T-helper 9 cell (primary cell): ENCODE measurements around the gene S100B.

ENCODE experiments used
- DNase-seq: peaks from one replicate; pipeline ENCODE4 v3.0.0-alpha.2; 2020

The S100B gene

DNA sequence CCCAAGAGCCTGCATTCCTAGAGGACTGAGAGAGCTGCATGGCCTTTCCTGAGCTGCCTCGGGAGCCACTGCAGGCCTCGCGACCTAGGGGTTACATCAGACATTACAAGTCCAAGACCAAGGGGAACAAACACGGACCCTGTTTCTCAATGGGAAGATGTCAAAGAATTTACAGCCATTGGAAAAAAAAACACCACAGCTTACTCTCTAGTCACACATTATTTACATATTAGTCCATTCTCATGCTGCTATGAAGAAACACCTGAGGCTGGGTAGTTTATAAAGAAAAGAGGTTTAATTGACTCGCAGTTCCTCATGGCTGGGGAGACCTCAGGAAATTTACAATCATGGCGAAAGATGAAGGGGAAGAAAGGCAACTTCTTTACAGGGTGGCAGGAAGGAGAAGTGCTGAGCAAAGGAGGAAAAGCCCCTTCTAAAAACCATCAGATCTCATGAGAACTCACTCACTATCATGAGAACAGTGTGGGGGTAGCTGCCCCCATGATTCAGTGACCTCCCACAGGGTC is 22.2 kb upstream of the S100B start:
- no peak for DNase-seq

DNA sequence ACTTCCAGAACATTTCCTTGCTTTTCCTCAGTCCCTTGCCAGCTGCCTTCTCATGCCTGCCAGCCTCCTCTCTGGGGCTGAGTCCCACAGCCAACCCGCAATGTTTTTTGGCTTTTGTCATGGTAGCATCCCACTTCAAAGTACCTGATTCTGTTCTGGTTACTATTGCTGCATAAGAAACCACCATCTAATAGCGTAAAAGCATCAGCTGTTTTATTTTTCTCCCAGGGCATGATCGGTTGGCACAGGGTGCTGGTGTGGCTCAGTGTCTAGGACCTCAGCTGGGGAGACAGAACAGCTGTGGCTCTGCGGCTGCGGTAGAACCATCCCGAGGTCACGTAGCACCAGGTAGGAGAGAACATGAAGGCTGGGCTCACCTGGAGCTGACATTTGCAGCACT is 21.7 kb upstream of the S100B start:
- no peak for DNase-seq

DNA sequence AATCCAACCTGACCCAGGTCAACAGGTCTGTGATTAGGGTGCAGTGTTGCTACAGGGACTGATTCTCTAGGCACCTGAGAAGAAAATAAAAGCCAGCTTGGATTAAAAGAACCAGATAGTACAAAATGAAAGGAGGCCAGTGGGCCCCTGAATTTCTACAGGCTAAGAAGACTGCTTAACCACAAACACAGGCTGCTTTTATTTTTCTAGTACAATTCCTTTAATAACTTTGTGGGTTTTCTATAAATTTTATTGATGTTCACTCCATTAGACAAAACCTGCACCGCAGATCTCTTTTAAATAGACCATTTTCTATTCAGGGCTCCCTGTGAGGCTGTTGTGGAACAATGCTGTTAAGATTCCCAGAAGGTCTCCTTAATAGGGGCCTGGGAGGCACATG is 20.9 kb upstream of the S100B start:
- no peak for DNase-seq

DNA sequence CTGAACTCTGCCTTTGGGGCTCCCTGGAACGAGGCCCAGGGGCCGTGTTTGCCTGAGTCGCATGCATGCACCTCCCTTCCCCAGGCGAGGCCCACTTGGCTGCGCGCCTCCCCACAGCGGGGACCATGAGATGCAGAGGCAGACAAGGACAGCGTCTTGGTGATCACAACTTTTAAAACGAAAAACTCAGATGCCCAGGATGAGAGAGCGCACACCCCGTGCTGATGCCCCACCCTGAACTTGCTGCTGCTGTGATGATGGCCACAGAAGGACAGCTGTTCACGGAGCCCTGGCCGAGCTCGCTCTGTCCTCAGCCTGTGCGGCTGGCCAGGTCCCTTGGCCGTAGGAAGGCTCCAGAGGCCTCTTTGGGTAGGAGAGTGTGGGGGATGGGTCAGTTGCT is 19.2 kb upstream of the S100B start:
- no peak for DNase-seq

DNA sequence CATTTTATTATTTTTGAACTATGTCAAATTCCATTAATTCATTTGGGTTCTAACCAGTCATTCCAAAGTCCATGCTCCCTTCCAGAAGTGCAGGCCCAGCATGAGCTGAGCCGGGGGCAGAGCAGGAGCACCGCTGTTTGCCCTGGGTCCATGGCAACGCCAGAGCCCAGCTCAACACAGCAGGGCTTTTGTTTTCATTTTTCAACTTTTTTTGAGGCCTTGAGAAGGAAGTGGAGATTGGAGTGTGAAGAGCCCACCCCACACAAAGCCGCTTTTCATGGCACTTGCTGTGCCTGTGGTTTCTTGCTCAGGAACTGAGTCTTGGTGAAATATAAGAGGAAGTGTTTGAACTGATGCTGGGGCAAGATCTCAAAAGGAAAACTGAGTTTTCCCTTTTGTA is 17.3 kb upstream of the S100B start:
- DNase-seq = no peak

DNA sequence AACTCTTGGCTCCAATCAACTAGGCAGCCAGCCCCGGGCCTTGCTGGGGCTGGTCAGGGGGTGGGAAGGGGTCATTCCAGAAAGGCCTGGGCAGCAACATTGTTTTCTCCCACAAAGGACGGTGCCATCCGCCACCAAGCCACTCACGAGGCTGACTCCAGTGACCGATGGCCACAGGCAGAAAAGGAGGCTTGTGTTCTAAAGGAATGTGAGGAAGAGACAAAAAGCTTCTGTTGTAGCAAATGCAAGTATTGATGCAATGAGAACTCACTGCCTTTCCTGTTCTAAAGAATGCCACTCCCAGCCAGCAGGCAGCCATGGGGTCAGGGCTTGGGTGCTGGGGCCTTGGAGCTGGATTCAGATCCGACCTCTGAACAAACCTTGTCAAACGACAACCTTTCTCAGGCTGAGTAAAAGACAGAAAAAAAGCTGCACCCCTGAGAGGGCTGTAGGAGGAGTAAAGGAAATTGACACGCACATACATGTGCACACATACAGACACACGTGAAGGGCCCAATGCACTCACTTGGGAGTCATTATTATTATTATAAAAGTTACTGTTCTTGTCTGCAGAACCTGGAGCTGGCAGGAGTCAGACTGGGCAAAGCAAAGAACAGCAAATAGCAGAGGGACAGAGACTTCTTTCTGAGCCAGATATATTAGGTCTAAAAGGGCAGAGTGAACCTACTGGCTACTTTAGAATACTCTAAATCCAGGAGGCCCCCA is 16.7 kb upstream of the S100B start:
- no peak for DNase-seq

DNA sequence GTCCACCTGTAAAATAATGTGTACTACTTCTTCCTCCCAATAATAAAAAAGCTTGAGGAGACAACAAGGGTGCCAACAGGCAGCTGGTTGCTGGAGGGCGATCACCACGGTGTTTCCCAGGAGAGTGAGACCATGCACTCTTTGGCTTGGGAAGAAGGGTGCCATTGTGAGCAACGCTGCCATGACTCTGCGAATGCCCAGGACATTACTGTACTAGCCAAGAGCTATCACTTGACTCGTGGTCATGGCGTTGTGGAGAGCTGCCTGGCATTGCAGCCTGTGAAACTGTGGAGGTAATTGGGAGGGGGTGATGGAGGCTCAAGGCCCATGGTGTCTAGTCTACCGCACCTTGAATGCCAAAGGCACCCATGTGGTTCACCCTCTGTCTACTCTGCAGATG is 16.0 kb upstream of the S100B start:
- DNase-seq = no peak

DNA sequence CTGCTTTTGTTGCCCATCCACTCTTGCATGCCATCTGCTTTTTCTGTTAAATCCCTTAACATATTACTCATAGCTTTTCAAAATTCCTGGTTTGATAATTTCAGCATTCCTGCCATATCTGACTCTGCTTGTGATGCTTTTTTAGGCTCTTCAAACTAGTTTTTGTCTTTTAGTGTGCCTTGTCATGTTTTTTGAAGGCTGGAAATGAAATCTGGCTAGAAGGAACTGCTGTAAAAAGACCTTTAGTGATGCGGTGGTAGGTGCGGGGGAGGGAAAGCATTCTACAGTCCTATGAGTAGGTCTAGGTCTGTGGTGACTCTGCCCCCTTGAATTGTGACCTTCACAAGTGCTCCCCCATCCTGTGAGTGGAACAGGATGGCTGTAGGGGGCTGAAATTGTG is 15.0 kb upstream of the S100B start:
- no peak for DNase-seq

DNA sequence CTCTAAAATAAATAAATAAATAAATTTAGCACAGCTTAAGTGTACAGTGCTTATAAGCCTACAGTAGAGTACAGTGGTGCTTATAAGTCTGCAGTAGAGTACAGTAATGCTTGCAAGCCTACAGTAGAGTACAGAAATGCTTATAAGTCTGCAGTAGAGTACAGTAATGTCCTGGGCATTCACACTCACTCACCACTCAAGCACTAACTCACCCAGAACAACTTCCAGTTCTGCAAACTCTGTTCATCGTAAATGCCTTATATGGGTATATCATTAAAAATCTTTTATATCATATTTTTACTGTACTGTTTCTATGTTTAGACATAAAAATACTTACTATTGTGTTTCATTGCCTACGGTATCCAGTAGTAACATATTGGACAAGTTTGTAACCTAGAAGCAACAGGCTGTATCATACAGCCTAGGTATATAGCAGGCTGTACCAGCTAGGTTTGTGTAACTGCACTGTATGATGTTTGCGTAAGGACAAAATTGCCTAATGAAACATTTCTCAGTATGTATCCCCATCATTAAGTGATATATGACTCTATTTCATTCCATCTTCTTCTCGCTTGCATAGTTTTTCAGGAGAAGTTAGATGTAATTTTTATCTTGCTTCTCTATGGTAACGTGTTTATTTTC is 14.0 kb upstream of the S100B start:
- DNase-seq = no peak

DNA sequence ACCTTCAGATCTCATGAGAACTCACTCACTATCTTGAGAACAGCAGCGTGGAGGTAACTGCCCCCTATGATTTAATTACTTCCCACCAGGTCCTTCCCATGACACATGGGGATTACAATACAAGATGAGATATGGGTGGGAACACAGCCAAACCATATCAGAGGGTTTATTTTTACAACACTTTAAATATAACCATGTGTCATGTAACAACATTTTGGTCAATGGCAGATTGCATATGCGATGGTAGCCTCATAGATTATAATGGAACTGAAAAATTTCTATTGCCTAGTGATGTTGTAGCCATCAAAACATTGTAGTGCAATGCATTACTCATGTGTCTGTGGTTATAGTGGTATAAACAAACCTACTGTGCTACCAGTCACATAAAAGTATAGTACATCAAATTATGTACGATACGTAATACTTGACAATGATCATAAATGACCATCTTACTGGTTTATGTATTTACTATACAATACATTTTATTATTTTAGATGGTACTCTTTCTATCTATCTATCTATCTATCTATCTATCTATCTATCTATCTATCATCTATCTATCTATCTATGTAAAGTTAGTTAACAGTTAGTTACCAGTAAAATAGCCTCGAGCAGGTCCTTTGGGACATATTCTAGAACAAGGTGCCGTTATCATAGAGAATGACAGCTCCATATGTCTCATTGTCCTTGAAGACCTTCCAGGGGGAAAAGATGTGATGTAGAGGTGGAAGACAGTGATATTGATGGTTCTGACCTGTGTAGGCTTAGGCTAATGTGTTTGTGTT is 12.6 kb upstream of the S100B start:
- no peak for DNase-seq

DNA sequence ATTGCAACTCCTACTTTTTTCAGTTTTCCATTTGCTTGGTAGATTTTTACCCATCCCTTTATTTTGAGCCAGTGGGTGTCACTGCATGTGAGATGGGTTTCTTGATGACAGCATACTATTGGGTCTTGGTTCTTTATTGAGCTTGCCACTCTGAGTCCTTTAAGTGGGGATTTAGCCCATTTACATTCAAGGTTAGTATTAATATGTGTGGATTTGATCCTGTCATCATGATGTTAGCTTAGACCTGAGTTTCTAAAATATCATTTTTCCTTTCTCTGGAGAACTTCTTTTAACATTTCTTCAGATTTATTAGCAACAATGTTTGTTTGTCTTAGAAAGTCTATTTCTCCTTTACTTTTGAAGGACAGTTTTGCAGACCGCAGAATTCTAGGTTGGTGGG is 11.8 kb upstream of the S100B start:
- no peak for DNase-seq

DNA sequence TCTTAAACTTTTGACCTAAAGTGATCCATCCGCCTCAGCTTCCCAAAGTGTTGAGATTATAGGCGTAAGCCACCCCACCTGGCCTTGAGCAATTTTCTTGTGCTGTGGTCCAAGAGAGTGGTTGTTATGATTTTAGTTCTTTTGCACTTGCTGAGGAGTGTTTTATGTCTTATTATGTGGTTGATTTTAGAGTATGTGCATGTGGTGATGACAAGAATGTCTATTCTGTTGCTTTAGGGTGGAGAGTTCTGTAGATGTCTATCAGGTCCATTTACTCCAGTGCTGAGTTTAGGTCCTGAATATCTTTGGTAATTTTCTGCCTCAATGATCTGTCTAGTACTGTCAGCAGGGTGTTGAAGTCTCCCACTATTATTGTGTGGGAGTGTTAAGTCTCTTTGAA is 11.2 kb upstream of the S100B start:
- no peak for DNase-seq

DNA sequence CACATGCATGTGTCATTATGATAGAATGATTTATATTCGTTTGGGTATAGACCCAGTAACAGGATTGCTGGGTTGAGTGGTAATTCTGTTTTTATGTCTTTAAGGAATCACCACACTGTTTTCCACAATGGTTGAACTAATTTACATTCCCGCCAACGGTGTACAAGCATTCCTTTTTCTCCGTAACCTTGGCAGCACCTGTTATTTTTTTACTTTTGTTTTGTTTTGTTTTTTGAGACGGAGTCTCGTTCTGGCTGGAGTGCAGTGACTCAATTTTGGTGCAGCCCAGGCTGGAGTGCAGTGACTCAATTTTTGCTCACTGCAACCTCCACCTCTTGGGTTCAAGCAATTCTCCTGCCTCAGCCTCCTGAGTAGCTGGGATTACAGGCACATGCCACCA is 8.5 kb upstream of the S100B start:
- no peak for DNase-seq

DNA sequence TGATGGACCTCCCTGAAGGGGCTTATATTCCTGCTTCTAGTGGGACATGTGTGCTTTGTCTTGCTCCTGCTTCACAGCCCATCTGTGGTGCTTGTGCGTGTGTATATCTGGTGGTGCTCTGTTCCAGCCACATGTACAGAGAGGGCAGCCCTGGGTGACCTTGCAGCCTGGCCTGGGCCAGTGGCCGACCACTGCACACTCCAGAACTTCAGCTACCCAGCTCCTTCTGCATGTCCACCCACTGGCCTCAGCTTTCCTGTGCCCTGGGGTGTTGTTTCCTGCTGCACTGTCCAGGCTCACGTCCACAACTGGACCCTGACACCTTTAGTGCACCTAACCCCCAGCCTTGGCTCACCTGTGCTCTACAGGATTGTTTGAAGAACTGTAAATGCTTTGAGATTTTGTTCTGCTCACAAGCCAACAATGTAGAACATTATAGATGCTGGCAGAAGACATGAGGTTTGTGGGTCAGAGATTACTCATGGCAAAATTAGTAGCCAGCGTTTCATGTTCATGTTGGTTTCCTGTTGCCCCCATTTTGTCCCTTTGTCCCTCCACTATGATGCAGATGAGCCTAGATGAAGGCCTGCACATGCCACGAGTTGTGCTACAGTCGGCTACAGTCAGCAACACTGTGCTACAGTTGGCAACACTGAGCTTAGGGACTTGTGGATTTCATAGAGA is 5.3 kb upstream of the S100B start:
- DNase-seq = no peak

DNA sequence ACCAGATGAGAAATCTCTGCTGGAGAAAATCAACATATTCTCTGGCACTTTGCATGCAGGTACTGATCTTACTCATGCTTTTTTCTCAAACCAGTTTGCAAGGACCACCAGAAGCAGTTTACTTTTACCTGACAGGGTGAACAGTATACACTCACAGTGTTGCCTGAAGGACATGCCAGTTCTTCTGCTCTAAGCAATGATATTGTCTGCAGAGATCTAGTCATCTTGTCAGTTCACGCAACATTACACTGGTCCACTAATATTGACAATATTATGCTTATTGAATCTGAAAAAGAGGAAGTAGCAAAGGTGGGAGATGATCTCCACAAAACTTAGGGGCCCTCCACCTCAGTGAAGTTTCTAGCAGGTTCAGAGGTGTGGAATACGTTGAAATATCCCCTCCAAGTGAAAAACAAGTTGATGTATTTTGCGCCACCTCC is 3.8 kb upstream of the S100B start:
- no peak for DNase-seq

DNA sequence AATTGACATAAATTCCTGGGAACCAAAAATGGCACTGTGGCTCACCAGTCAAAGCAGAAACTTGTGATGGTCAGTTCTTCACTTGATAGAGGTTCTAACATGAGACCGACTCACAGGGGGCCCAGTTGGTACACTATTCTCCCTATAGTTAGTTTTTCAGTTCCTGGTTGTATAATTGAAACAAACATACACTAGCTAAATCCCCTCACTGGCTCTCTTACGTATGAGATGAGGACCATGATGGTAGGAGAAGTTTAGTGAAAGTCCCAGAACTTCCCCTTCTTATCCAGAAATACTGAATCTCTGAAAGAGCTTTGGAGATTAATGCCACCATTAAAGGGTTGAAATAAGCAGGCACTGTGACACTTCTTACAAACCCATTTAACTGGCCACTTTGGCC is 2.8 kb upstream of the S100B start:
- DNase-seq = no peak

DNA sequence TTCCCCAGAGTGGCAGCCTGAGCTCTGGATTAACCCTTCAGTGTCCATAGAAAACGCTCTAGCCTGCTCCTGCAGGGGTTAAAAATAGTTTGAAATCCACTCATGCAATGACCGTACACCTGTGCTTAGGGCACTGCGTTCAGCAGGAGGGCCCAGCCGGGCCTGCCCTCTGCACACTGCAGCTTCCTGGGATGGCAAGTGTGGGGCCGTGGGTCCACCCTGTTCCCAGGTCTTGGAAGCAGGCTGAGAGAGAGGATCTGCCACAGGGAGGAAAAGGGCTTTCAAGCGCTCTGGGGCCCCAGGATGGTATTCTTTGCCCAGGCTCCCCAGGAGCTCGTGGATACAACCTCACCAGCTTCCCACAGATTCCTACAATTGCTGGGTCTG is 1.5 kb upstream of the S100B start:
- no peak for DNase-seq

DNA sequence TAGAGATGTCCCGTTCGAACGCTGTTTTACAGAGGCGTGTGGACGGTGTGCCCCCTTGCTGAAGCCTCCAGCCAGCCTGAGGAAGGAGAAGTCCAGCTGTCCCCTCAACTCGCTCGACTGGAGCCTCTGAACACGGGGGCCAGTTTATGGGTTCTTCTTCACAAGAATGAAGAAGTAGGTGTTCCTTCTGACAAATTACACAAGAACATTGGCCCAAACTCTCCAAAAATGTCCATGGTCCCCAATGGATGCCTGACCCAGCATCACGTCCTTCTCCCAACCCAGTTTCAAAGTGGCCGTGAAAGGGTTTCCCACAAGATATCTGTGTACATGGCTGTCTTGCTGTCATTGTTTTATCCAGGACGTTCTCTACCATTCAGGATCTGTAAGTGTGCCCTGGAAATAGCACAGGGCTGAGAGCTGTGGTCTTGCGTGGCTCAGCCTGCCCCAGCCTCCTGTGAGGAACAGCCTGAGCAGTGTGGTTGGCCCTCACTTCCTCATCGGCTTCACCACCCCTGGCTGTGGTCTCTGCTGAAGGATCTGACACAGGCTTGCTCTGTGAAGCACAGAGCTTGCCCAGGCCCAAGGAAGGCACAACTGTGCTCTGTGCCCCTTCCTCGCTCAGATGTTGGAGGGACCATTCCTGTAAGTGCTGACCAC is 1.0 kb upstream of the S100B start:
- peak; percentile 7 for DNase-seq

DNA sequence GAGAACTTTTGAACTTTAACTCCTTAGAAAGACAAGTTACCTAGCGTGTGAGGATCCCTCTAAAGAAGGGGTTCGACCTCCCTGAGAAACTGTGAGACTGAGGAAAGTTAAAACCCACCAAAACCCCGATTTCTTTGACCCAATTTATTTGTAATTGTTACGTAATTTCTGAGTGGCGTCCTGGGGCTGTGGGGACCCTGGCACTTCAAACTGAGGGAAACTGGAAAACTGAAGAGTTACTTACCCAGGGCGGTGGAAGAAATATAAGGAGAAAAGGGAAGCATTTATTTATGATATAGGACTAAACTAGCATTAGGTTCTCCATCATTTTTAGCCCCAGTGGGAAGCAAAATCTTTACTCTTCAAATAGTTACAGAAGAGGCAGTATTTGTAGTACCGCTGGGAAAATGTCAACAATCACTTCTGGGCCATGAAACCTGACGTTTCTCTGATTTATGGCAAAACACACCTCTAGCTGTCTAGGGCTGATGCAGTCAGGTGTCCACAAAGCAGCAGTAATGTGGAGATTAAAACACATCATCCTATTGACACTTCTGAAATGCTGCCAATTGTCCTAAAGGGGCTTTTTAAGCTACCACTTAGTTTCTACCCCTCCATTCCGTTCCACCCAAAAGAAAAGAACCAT is 430 bp downstream of the S100B start:
- DNase-seq = no peak

DNA sequence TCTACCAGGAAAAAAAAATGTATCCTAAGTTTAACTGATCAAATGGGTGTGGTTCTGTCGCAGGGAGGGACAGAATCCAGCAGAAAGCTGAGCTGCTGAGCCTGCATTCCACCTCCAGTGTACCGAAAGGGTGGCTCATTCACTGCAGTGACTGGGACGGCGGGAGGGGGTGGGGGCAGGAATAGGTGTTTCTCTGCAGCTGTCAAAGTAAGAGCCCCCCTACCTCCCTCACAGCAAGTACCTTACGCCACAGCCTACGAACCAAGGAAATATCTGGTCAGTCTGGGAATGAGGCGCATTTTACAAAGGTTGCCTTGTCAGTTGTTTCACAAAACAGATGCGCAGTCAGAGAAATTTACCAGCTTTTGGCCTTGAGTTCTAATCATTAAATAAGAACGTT is 1.7 kb downstream of the S100B start:
- no peak for DNase-seq

DNA sequence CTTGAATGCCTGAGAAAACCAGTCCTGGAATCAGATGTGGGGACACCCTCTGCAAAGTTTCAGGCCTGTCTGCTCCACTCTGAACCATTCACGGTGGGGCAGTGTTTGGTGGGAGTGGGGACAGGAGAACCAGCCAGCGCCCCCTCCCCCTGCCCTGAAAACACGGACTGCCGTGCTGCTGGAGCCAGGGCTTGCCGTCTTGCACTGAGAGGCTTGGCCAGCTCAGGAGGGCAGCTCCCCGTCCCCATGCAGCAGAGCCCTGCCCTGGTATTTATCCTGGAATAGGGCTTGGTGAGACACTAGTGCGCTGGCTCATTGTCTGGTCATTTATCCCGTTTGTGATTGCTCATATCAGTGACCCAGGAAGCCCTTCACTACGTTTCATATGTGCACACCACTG is 3.9 kb downstream of the S100B start:
- DNase-seq = no peak

DNA sequence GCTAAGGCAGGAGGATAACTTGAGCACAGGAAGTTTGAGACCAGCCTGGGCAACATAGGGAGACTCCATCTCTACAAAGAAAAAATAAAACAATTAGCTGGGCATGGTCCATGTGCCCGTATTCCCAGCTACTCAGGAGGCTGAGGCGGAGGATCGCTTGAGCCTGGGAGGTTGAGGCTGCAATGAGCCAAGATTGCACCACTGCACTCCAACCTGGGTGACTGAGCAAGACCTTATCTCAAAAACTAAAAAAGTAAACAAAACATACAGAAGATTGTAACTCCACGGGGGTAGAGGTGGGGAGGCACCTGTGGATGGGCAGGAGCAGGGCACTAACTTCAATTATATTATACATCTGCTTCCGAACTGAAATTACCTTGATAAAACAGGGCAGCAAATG is 4.6 kb downstream of the S100B start:
- DNase-seq = no peak
